HCT116 (cell line): ENCODE data around the gene PRLH. TPM values are rescaled to one million over a fixed set of nuclear protein-coding genes. Genes with fewer than 3 reads are reported as not detected.

ENCODE experiments used
- ATAC-seq: fragments of 200-7000 bp; cut with Tn5 transposase; 2 replicates; pipeline ENCODE4 v1.9.1; 2020; ENCODE audit warnings: mild to moderate bottlenecking, moderate library complexity
- BruUV-seq: library from RNA; stranded (reverse); fragments of 400-500 nt; replicated peaks from 2 replicates; lab custom pipeline; 2021; lab: Mats Ljungman, UMichigan
- CTCF ChIA-PET: fragments of 300-600 bp; sonication (Branson Sonifier 250); formaldehyde crosslinking; loops from one replicate; lab custom pipeline; 2021; ENCODE audit warnings: antibody characterized with exemption; lab: Charles Lee
- POLR2A ChIA-PET: fragments of 300-600, 350-600 bp; sonication (Branson Sonifier 250); formaldehyde crosslinking; loops from one replicate; lab custom pipeline; 2021; ENCODE audit warnings: antibody characterized with exemption; lab: Charles Lee
- RAD21 ChIA-PET, 2 experiments: fragments of 300-600 bp; sonication (Branson Sonifier 250); formaldehyde crosslinking; loops; one replicate each; lab custom pipeline; 2023; ENCODE audit warnings: low total read pairs in 2 of 2; ENCODE audit not compliant: uncharacterized antibody in 2 of 2, unreplicated experiment in 2 of 2, low non-redundant PET in 1 of 2; lab: Charles Lee
- DNase-seq: peaks from one replicate; pipeline ENCODE4 v3.0.0-alpha.2; 2010; ENCODE audit warnings: low read depth, low spot score
- H2AFZ ChIP-seq: fragments of 200-600 bp; shearing (Covaris generic), sonication (generic); 2 replicates; pipeline ENCODE4 v1.6.1; 2017; ENCODE audit warnings: low read depth, mixed run types, mixed read lengths, antibody characterized with exemption, low read length; ENCODE audit not compliant: poor library complexity, severe bottlenecking
- H3K27ac ChIP-seq: 2 replicates; pipeline ENCODE4 v1.5.1; 2012; ENCODE audit warnings: low read depth, low read length
- H3K27me3 ChIP-seq: fragments of 200-600 bp; sonication (generic); 2 replicates; pipeline ENCODE4 v1.6.1; 2016; ENCODE audit warnings: mixed run types, low read length, mixed read lengths; ENCODE audit not compliant: insufficient read depth
- H3K36me3 ChIP-seq, 2 experiments: fragments of 200-500 bp in 1 of 2; fragments of 200-600 bp in 1 of 2; sonication (Bioruptor generic) in 1 of 2; sonication (generic) in 1 of 2; 2 replicates each; pipeline versions ENCODE4 v1.5.1 to v1.6.1; 2014 to 2016; ENCODE audit warnings: low read length in 2 of 2, inconsistent platforms in 1 of 2, mixed read lengths in 1 of 2, mixed run types in 1 of 2; ENCODE audit not compliant: insufficient read depth in 2 of 2, control insufficient read depth in 1 of 2
- H3K4me1 ChIP-seq, 2 experiments: fragments of 200-600 bp in 1 of 2; sonication (generic) in 1 of 2; 2 replicates each; pipeline versions ENCODE4 v1.5.1 to v1.6.1; 2012 to 2017; ENCODE audit warnings: low read length in 2 of 2, inconsistent platforms in 1 of 2, mild to moderate bottlenecking in 1 of 2, mixed read lengths in 1 of 2, mixed run types in 1 of 2, moderate library complexity in 1 of 2; ENCODE audit not compliant: insufficient read depth in 2 of 2, control insufficient read depth in 1 of 2
- H3K4me2 ChIP-seq: fragments of 200-600 bp; sonication (generic); 2 replicates; pipeline ENCODE4 v1.6.1; 2017; ENCODE audit warnings: mixed run types, low read length, mixed read lengths
- H3K4me3 ChIP-seq, 2 experiments: fragments of 200-600 bp in 1 of 2; sonication (generic) in 1 of 2; replicated peaks in 1 of 2; 2 replicates each; pipeline ENCODE4 v1.5.1; 2011 to 2016; ENCODE audit warnings: low read length in 2 of 2, control low read depth in 1 of 2, low read depth in 1 of 2, mild to moderate bottlenecking in 1 of 2, mixed read lengths in 1 of 2, mixed run types in 1 of 2
- H3K79me2 ChIP-seq: fragments of 200-600 bp; sonication (generic); 2 replicates; pipeline ENCODE4 v1.6.1; 2017; ENCODE audit warnings: mild to moderate bottlenecking, mixed run types, low read length, moderate library complexity, mixed read lengths; ENCODE audit not compliant: insufficient read depth
- H3K9ac ChIP-seq: fragments of 200-600 bp; sonication (generic); 2 replicates; pipeline ENCODE4 v1.6.1; 2016; ENCODE audit warnings: low read length, mixed read lengths
- H3K9me2 ChIP-seq: fragments of 200-600 bp; sonication (generic), shearing (Covaris generic); 2 replicates; pipeline ENCODE4 v1.6.1; 2017; ENCODE audit warnings: mixed run types, mild to moderate bottlenecking, moderate library complexity; ENCODE audit not compliant: insufficient read depth
- H3K9me3 ChIP-seq, 2 experiments: fragments of 200-500 bp in 1 of 2; fragments of 200-600 bp in 1 of 2; sonication (Bioruptor generic) in 1 of 2; sonication (generic) in 1 of 2; 2 replicates each; pipeline ENCODE4 v1.6.1; 2014 to 2017; ENCODE audit warnings: low read length in 2 of 2, mixed read lengths in 2 of 2, inconsistent platforms in 1 of 2, low read depth in 1 of 2, mild to moderate bottlenecking in 1 of 2, mixed run types in 1 of 2, moderate library complexity in 1 of 2; ENCODE audit not compliant: control insufficient read depth in 1 of 2, insufficient read depth in 1 of 2
- H4K20me1 ChIP-seq: fragments of 200-600 bp; sonication (generic), shearing (Covaris generic); 2 replicates; pipeline ENCODE4 v1.6.1; 2017; ENCODE audit warnings: mixed run types, mild to moderate bottlenecking, moderate library complexity; ENCODE audit not compliant: insufficient read depth
- ATF3 ChIP-seq: IDR thresholded peaks from 2 replicates; pipeline ENCODE4 v1.6.1; 2012
- CEBPB ChIP-seq: IDR thresholded peaks from 2 replicates; pipeline ENCODE4 v1.6.1; 2012; ENCODE audit warnings: low read depth
- FOSL1 ChIP-seq: IDR thresholded peaks from 2 replicates; pipeline ENCODE4 v1.6.1; 2012; ENCODE audit warnings: low read depth
- JUND ChIP-seq: IDR thresholded peaks from 2 replicates; pipeline ENCODE4 v1.6.1; 2012
- POLR2A ChIP-seq: IDR thresholded peaks from 2 replicates; pipeline ENCODE4 v1.7.0; 2011; ENCODE audit warnings: borderline replicate concordance; ENCODE audit not compliant: insufficient read depth, insufficient read length; ENCODE audit errors: extremely low read depth
- POLR2AphosphoS5 ChIP-seq: IDR thresholded peaks from 2 replicates; pipeline ENCODE4 v1.6.1; 2011; ENCODE audit warnings: mild to moderate bottlenecking, low read depth, low read length, moderate library complexity
- RAD21 ChIP-seq: IDR thresholded peaks from 2 replicates; pipeline ENCODE4 v1.6.1; 2012; ENCODE audit warnings: low read depth, mild to moderate bottlenecking
- TCF7L2 ChIP-seq: IDR thresholded peaks from 2 replicates; pipeline ENCODE4 v1.7.0; 2011; ENCODE audit warnings: borderline replicate concordance, inconsistent platforms; ENCODE audit not compliant: insufficient read depth, insufficient read length; ENCODE audit errors: extremely low read depth
- YY1 ChIP-seq: IDR thresholded peaks from 2 replicates; pipeline ENCODE4 v1.6.1; 2011; ENCODE audit warnings: low read length, low read depth, moderate library complexity, mild to moderate bottlenecking; ENCODE audit not compliant: insufficient replicate concordance; ENCODE audit errors: extremely low read depth
- ZBTB33 ChIP-seq: IDR thresholded peaks from 2 replicates; pipeline ENCODE4 v1.6.1; 2011; ENCODE audit warnings: mild to moderate bottlenecking, low read length, moderate library complexity; ENCODE audit not compliant: insufficient replicate concordance; ENCODE audit errors: extremely low read depth
- ZFX ChIP-seq: fragments of 450-650 bp; IDR thresholded peaks from 2 replicates; pipeline ENCODE4 v1.6.1; 2017
- ZNF274 ChIP-seq: fragments of 200-500 bp; sonication (Bioruptor generic); IDR thresholded peaks from 2 replicates; pipeline ENCODE4 v1.6.1; 2014; ENCODE audit warnings: mild to moderate bottlenecking, low read depth, low read length, inconsistent platforms
- intact Hi-C: fragments of 100-400 bp; cut with micrococcal nuclease; formaldehyde crosslinking; loops from 2 replicates; pipeline ENCODE4 v1.10.0; 2022
- total RNA-seq: library from RNA; stranded (reverse); gene quantifications from one replicate; pipeline ENCODE4 v1.2.1, GENCODE V29; 2021; ENCODE audit not compliant: unreplicated experiment

PRLH gene
- total RNA-seq, 1 experiment from 2014 or later = not detected

- no peak for TF ChIP-seq ZBTB33
- no peak for TF ChIP-seq ATF3
- TF ChIP-seq TCF7L2 = no peak
- no peak for TF ChIP-seq JUND
- TF ChIP-seq RAD21 = no peak
- no peak for TF ChIP-seq YY1
- no peak for TF ChIP-seq CEBPB
- no peak for TF ChIP-seq ZNF274
- TF ChIP-seq FOSL1 = no peak
- no peak for TF ChIP-seq POLR2A
Measured at GRCh38 chr2:237549216-237549615, 17.2 kb upstream of the PRLH start (continued).

GRCh38 chr2:237549643-237550415 lies 16.5 kb upstream of the PRLH start:
- intact Hi-C loops = no loop called here
- H3K79me2 ChIP-seq = no peaks in the 10 kb centered on the region
- CTCF ChIA-PET = no interaction called here

More at GRCh38 chr2:237549643-237550415, 16.5 kb upstream of the PRLH start:
- Histone ChIP-seq H3K9me2 (no peaks in the 10 kb centered on the region), H3K4me2 (no peak overlapping the region), H3K27me3 (no peaks in the 10 kb centered on the region), H3K4me3 (no peak overlapping the region), H3K4me1 (no peaks in the 10 kb centered on the region), H3K27ac (no peak overlapping the region), H3K9ac (no peak overlapping the region), H3K36me3 (peaks cover 25 to 54% of the 10 kb centered on the region in 2 experiments), H3K9me3 (peaks cover 2 to 7% of the 10 kb centered on the region in 2 experiments; a peak in 3 of 4 replicates), H2AFZ (no peak overlapping the region), H4K20me1 (no peaks in the 10 kb centered on the region)
- RAD21 ChIA-PET = no interaction called here
- ATAC-seq (no peak), DNase-seq (no peak)
- no peak for TF ChIP-seq POLR2AphosphoS5
- no peak for TF ChIP-seq JUND
- no peak for TF ChIP-seq ATF3
- TF ChIP-seq ZFX = no peak
- no peak for TF ChIP-seq ZNF274
- no peak for TF ChIP-seq FOSL1
- no peak for TF ChIP-seq TCF7L2
- BruUV-seq = no TSS peak
- POLR2A ChIA-PET = no interaction called here
